IMR-90 (cell line): ENCODE results near the gene IFIH1. TPM values are rescaled to one million over a fixed set of nuclear protein-coding genes. Genes with fewer than 3 reads are reported as not detected.

Source experiments
- ATAC-seq: fragments of 200-7000 bp; cut with Tn5 transposase; 2 replicates; pipeline ENCODE4 v1.9.1; 2020; ENCODE audit warnings: low read depth, mild to moderate bottlenecking, moderate library complexity
- BruUV-seq: library from RNA; stranded (reverse); fragments of 400-500 nt; replicated peaks from 2 replicates; lab custom pipeline; 2021; lab: Mats Ljungman, UMichigan
- CTCF ChIA-PET: fragments of 300-600 bp; formaldehyde crosslinking; extraction: SDS; loops from one replicate; lab custom pipeline; 2021; ENCODE audit warnings: antibody characterized with exemption; lab: Yijun Ruan, JAX
- POLR2A ChIA-PET: fragments of 300-600 bp; sonication (Branson Sonifier 250); formaldehyde crosslinking; loops from one replicate; lab custom pipeline; 2022; ENCODE audit warnings: antibody characterized with exemption; ENCODE audit not compliant: unreplicated experiment; lab: Charles Lee
- DNase-seq: peaks from one replicate; pipeline ENCODE4 v3.0.0; 2013
- H2AFZ ChIP-seq: replicated peaks from 2 replicates; pipeline ENCODE3; 2013; ENCODE audit warnings: low read length, mild to moderate bottlenecking; ENCODE audit not compliant: poor library complexity
- H2AK5ac ChIP-seq: 2 replicates; pipeline ENCODE4 v1.6.1; 2013; ENCODE audit warnings: low read depth, low read length, inconsistent platforms
- H2AK9ac ChIP-seq: replicated peaks from 2 replicates; pipeline ENCODE3; 2013; ENCODE audit warnings: mild to moderate bottlenecking, low read depth, low read length, moderate library complexity; ENCODE audit not compliant: poor library complexity
- H2BK120ac ChIP-seq: 2 replicates; pipeline ENCODE4 v1.6.1; 2013; ENCODE audit warnings: low read depth, low read length, inconsistent platforms
- H2BK15ac ChIP-seq: 3 replicates; pipeline ENCODE4 v1.6.1; 2013; ENCODE audit warnings: low read depth, low read length, inconsistent platforms
- H2BK20ac ChIP-seq: 2 replicates; pipeline ENCODE4 v1.6.1; 2013; ENCODE audit warnings: low read depth, mild to moderate bottlenecking, inconsistent platforms, low read length, moderate library complexity
- H2BK5ac ChIP-seq: 2 replicates; pipeline ENCODE4 v1.6.1; 2013; ENCODE audit warnings: mild to moderate bottlenecking, low read depth, low read length, inconsistent platforms; ENCODE audit not compliant: poor library complexity, severe bottlenecking
- H3K14ac ChIP-seq: replicated peaks from 2 replicates; pipeline ENCODE4 v1.6.1; 2013; ENCODE audit warnings: low read depth, low read length, inconsistent platforms
- H3K18ac ChIP-seq: 2 replicates; pipeline ENCODE4 v1.6.1; 2013; ENCODE audit warnings: low read depth, low read length, control low read depth
- H3K23ac ChIP-seq: 2 replicates; pipeline ENCODE4 v1.6.1; 2013; ENCODE audit warnings: low read depth, low read length, inconsistent platforms
- H3K27ac ChIP-seq: 2 replicates; pipeline ENCODE4 v1.5.1; 2013; ENCODE audit warnings: mild to moderate bottlenecking, control low read depth, low read length; ENCODE audit not compliant: insufficient read depth
- H3K27me3 ChIP-seq: 2 replicates; pipeline ENCODE4 v1.6.1; 2013; ENCODE audit warnings: low read length; ENCODE audit not compliant: control insufficient read depth, insufficient read depth
- H3K36me3 ChIP-seq: 2 replicates; pipeline ENCODE4 v1.6.1; 2013; ENCODE audit warnings: low read length, mixed read lengths; ENCODE audit not compliant: control insufficient read depth, insufficient read depth
- H3K4ac ChIP-seq: 2 replicates; pipeline ENCODE4 v1.6.1; 2013; ENCODE audit warnings: low read depth, low read length, inconsistent platforms
- H3K4me1 ChIP-seq: 2 replicates; pipeline ENCODE4 v1.6.1; 2013; ENCODE audit warnings: low read length, mixed read lengths; ENCODE audit not compliant: control insufficient read depth, insufficient read depth
- H3K4me2 ChIP-seq: 2 replicates; pipeline ENCODE4 v1.6.1; 2013; ENCODE audit warnings: low read depth, mild to moderate bottlenecking, control low read depth, low read length, moderate library complexity
- H3K4me3 ChIP-seq: 2 replicates; pipeline ENCODE4 v1.5.1; 2013; ENCODE audit warnings: low read depth, mild to moderate bottlenecking, control low read depth, low read length, moderate library complexity; ENCODE audit not compliant: insufficient read depth
- H3K56ac ChIP-seq: 2 replicates; pipeline ENCODE4 v1.6.1; 2013; ENCODE audit warnings: low read length, inconsistent platforms; ENCODE audit not compliant: insufficient read depth; ENCODE audit errors: extremely low read depth
- H3K79me1 ChIP-seq, 2 experiments: 2 replicates each; pipeline ENCODE4 v1.6.1; 2013; ENCODE audit warnings: low read length in 2 of 2, inconsistent platforms in 1 of 2, low read depth in 1 of 2
- H3K9ac ChIP-seq: 2 replicates; pipeline ENCODE4 v1.6.1; 2013; ENCODE audit warnings: low read depth, low read length, control low read depth
- H3K9me1 ChIP-seq: 2 replicates; pipeline ENCODE4 v1.6.1; 2013; ENCODE audit warnings: low read length, inconsistent platforms; ENCODE audit not compliant: insufficient read depth
- H3K9me3 ChIP-seq: 2 replicates; pipeline ENCODE4 v1.6.1; 2013; ENCODE audit warnings: low read length; ENCODE audit not compliant: control insufficient read depth, insufficient read depth
- H4K20me1 ChIP-seq: 2 replicates; pipeline ENCODE4 v1.6.1; 2013; ENCODE audit warnings: low read length, inconsistent platforms; ENCODE audit not compliant: insufficient read depth
- H4K5ac ChIP-seq: 2 replicates; pipeline ENCODE4 v1.6.1; 2013; ENCODE audit warnings: mild to moderate bottlenecking, low read depth, low read length, control low read depth
- H4K8ac ChIP-seq, 2 experiments: 2 replicates each; pipeline ENCODE4 v1.6.1; 2013; ENCODE audit warnings: low read depth in 2 of 2, low read length in 2 of 2, control low read depth in 1 of 2, inconsistent platforms in 1 of 2
- H4K91ac ChIP-seq: 2 replicates; pipeline ENCODE4 v1.6.1; 2013; ENCODE audit warnings: low read depth, low read length, inconsistent platforms; ENCODE audit not compliant: insufficient read depth
- BHLHE40 ChIP-seq: fragments of 150-350 bp; IDR thresholded peaks from 2 replicates; pipeline ENCODE4 v1.6.1; 2016; ENCODE audit warnings: mild to moderate bottlenecking, low read depth, low read length
- ELK1 ChIP-seq: fragments of 150-350 bp; IDR thresholded peaks from 2 replicates; pipeline ENCODE4 v1.6.1; 2016; ENCODE audit warnings: low read depth, mild to moderate bottlenecking, low read length, moderate library complexity, borderline replicate concordance
- FOS ChIP-seq: fragments of 150-350 bp; IDR thresholded peaks from 2 replicates; pipeline ENCODE4 v1.6.1; 2016; ENCODE audit warnings: low read depth, low read length
- MAFK ChIP-seq: IDR thresholded peaks from 2 replicates; pipeline ENCODE4 v1.6.1; 2012; ENCODE audit warnings: low read depth, low read length, improper control_type of control experiment
- MXI1 ChIP-seq: IDR thresholded peaks from 2 replicates; pipeline ENCODE4 v1.6.1; 2012; ENCODE audit warnings: low read depth, mild to moderate bottlenecking, low read length, moderate library complexity, borderline replicate concordance
- NFE2L2 ChIP-seq: fragments of 150-350 bp; IDR thresholded peaks from 2 replicates; pipeline ENCODE4 v1.6.1; 2016; ENCODE audit warnings: low read depth, mild to moderate bottlenecking, low read length
- POLR2A ChIP-seq: IDR thresholded peaks from 2 replicates; pipeline ENCODE4 v1.6.1; 2012; ENCODE audit warnings: mild to moderate bottlenecking, low read depth, low read length
- RAD21 ChIP-seq: IDR thresholded peaks from 2 replicates; pipeline ENCODE4 v1.6.1; 2012; ENCODE audit warnings: low read length, improper control_type of control experiment
- RFX5 ChIP-seq: IDR thresholded peaks from 2 replicates; pipeline ENCODE4 v1.8.0; 2012; ENCODE audit warnings: low read depth, mild to moderate bottlenecking, low read length, moderate library complexity
- SMC3 ChIP-seq: fragments of 150-350 bp; IDR thresholded peaks from 2 replicates; pipeline ENCODE4 v1.6.1; 2016; ENCODE audit warnings: low read depth, mild to moderate bottlenecking, antibody characterized with exemption, low read length, moderate library complexity
- WGBS, 2 experiments: methylation state at CpG; one replicate each; pipeline versions ENCODE4 v1.1.5 to v1.1.7; 2013; ENCODE audit warnings: missing lambda C conversion rate in 2 of 2; ENCODE audit not compliant: insufficient read length in 1 of 2; ENCODE audit errors: extremely low coverage in 2 of 2; 5-methylcytosine and 5-hydroxymethylcytosine counted together
- dilution Hi-C: fragments of 300-500 bp; cut with HindIII; formaldehyde crosslinking; loops from one replicate; pipeline ENCODE4 v1.14.3; 2018; ENCODE audit warnings: low sequenced_read_pairs; ENCODE audit not compliant: unreplicated experiment
- in situ Hi-C: fragments of 300-500 bp; cut with MboI; formaldehyde crosslinking; loops from 3 replicates; pipeline ENCODE4 v1.14.3; 2019; ENCODE audit warnings: low sequenced_read_pairs, inconsistent platforms, mixed read lengths
- intact Hi-C: fragments of 100-400 bp; cut with micrococcal nuclease; formaldehyde crosslinking; loops from 2 replicates; pipeline ENCODE4 v1.10.0; 2022
- polyA plus RNA-seq, 3 experiments: library from polyadenylated mRNA; depleted of rRNA; stranded (reverse); fragments of >200 nt; gene quantifications; 2 replicates each; pipeline ENCODE4 v1.2.3, GENCODE V29; 2012; ENCODE audit warnings: low replicate concordance in 1 of 3
- total RNA-seq: library from RNA; depleted of rRNA; stranded (reverse); fragments of >200 nt; gene quantifications from 2 replicates; pipeline ENCODE4 v1.2.3, GENCODE V29; 2012
- TF ChIP-seq, protein P1 (sequence below): conservative IDR thresholded peaks from 2 replicates; pipeline ENCODE4 v1.5.1; 2012; ENCODE audit warnings: mild to moderate bottlenecking, low read depth, low read length, improper control_type of control experiment

Gene IFIH1
- total and polyA plus RNA-seq, 2 of the 4 experiments (the other 2 are of a cell fraction): 1.3 to 1.4 TPM

DNA sequence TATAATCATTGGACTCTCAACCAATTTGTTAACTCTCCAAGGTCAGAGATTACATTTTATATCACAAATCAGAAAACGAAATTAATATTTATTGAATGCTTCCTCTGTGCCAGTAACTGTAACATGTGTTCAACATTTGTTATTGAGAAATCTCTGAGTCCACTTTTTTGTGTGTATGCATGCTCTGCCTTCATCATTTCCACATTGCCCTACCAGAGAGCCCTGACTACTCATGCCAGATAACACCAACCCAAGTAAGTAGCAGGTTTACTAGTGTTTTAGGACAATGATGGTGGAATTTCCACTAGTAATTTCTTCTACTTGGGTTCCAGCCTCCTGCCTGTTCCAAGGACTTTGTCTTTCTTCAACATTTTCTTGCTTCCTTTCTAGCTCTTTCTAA is 61.1 kb downstream of the IFIH1 start:
- Histone ChIP-seq H2AK9ac (no peak overlapping the region), H2AFZ (no peak overlapping the region), H3K9me3 (no peaks in the 10 kb centered on the region; the same call in 1 of the 2 replicates), H4K91ac (no peak overlapping the region), H3K56ac (no peak overlapping the region), H2BK20ac (no peak overlapping the region), H2BK15ac (no peak overlapping the region), H3K4me2 (no peak overlapping the region), H3K4me1 (peaks cover 4% of the 10 kb centered on the region), H3K36me3 (no peaks in the 10 kb centered on the region), H3K27ac (no peak overlapping the region), H2BK120ac (0 out of 2 replicates have a peak overlapping the region, but pooled peaks have one; percentile 26), H2AK5ac (no peak overlapping the region), H4K8ac (no peak overlapping the region), H4K5ac (no peak overlapping the region; the same call in 1 of the 2 replicates), H3K18ac (peak overlapping the region; percentile 75; the same call in 1 of the 2 replicates), H3K79me1 (no peaks in the 10 kb centered on the region), H3K27me3 (no peaks in the 10 kb centered on the region), H3K4ac (no peak overlapping the region), H3K4me3 (no peak overlapping the region), H3K9ac (no peak overlapping the region), H3K14ac (peak overlapping the region; percentile 37), H4K20me1 (no peaks in the 10 kb centered on the region), H3K9me1 (no peaks in the 10 kb centered on the region; the same call in 1 of the 2 replicates), H3K23ac (no peak overlapping the region), H2BK5ac (peak overlapping the region; percentile 15)
- ChIA-PET POLR2A (interaction anchor here (1.0 kb wide), 1 partner anchor 15 kb away, joined by 3 read pairs; no protein-coding TSS in a partner anchor), CTCF (no interaction called here)
- peak; percentile 36 for DNase-seq
- intact Hi-C loops: no loop called here
- no TSS peak for BruUV-seq
- in situ Hi-C loops: no loop called here
- TF ChIP-seq FOS (no peak), MAFK (no peak), MXI1 (no peak), ELK1 (no peak), NFE2L2 (no peak), RFX5 (no peak), SMC3 (no peak), POLR2A (no peak), RAD21 (no peak), BHLHE40 (no peak)
- TF ChIP-seq, protein P1, sequence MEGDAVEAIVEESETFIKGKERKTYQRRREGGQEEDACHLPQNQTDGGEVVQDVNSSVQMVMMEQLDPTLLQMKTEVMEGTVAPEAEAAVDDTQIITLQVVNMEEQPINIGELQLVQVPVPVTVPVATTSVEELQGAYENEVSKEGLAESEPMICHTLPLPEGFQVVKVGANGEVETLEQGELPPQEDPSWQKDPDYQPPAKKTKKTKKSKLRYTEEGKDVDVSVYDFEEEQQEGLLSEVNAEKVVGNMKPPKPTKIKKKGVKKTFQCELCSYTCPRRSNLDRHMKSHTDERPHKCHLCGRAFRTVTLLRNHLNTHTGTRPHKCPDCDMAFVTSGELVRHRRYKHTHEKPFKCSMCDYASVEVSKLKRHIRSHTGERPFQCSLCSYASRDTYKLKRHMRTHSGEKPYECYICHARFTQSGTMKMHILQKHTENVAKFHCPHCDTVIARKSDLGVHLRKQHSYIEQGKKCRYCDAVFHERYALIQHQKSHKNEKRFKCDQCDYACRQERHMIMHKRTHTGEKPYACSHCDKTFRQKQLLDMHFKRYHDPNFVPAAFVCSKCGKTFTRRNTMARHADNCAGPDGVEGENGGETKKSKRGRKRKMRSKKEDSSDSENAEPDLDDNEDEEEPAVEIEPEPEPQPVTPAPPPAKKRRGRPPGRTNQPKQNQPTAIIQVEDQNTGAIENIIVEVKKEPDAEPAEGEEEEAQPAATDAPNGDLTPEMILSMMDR: no peak
- no peak for ATAC-seq
- WGBS, 2 experiments: no CpG with 5 or more reads among the region's 1 CpG
- dilution Hi-C loops: no loop called here
